C4-2B (cell line): ENCODE results near the gene SLC16A10.

Experiments
- CTCF ChIP-seq: fragments of 450-650 bp; conservative IDR thresholded peaks from 2 replicates; pipeline ENCODE4 v1.5.1; 2017; ENCODE audit warnings: mild to moderate bottlenecking
- ZFX ChIP-seq: fragments of 450-650 bp; IDR thresholded peaks from 2 replicates; pipeline ENCODE4 v1.6.1; 2017

DNA sequence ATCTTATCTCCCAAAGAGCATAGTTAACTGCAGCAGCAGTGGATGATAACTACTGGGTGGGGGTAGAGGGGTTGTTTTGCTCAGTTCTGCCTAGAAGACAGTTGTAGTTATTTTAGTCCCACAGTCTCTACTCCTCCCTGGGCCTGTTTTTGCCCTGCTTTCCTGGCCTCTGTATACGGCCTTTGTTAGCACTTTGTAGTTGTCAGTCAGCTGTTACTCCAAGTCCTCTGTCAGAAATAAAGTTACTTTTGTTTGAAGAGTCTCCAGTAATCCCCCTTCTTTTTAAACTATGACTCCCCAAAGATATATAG, 113.9 kb downstream of the SLC16A10 start:
- TF ChIP-seq CTCF: no peak
- no peak for TF ChIP-seq ZFX
